Tibial artery (tissue), 4 donors: Measurements from ENCODE around the gene ELL.

Experiments used
- DNase-seq, 2 donors: peaks; one replicate each; pipeline ENCODE4 v3.0.0-alpha.2; 2019
- H3K27ac ChIP-seq, 2 donors: fragments of 200-600 bp; sonication (generic) in 1 of 2; 1 replicate in 1 of 2; 2 replicates in 1 of 2; pipeline ENCODE4 v1.5.1; 2018 to 2019; ENCODE audit warnings: mild to moderate bottlenecking in 1 of 2
- H3K27me3 ChIP-seq, 2 donors: fragments of 200-600 bp; sonication (generic) in 1 of 2; one replicate each; pipeline versions ENCODE4 v1.5.1 to v1.6.0; 2016 to 2019
- H3K36me3 ChIP-seq, 3 donors: fragments of 200-600 bp; sonication (generic) in 2 of 3; one replicate each; pipeline ENCODE4 v1.5.1; 2016 to 2019; ENCODE audit warnings: mild to moderate bottlenecking in 2 of 3
- H3K4me1 ChIP-seq, 4 donors: fragments of 200-600 bp; sonication (generic) in 2 of 4; 1 replicate in 3 of 4; 2 replicates in 1 of 4; pipeline ENCODE4 v1.5.1; 2016 to 2019
- H3K4me3 ChIP-seq, 2 donors: fragments of 200-600 bp; sonication (generic) in 1 of 2; 1 replicate in 1 of 2; 2 replicates in 1 of 2; pipeline ENCODE4 v1.5.1; 2018 to 2019; ENCODE audit warnings: mild to moderate bottlenecking in 2 of 2
- H3K9me3 ChIP-seq, 3 donors: fragments of 200-600 bp; sonication (generic) in 1 of 3; one replicate each; pipeline ENCODE4 v1.5.1; 2016 to 2019
- CTCF ChIP-seq, 2 experiments: fragments of 200-600 bp in 1 of 2; fragments of 450-650 bp in 1 of 2; IDR thresholded peaks; one replicate each; pipeline ENCODE4 v1.5.1; 2017 to 2019; ENCODE audit warnings: antibody characterized with exemption in 2 of 2, mild to moderate bottlenecking in 1 of 2, moderate library complexity in 1 of 2
- intact Hi-C: fragments of 100-400 bp; cut with DNase I; formaldehyde crosslinking; loops from one replicate; pipeline ENCODE4 v1.15.0; 2023; ENCODE audit warnings: low total_unique reads

ELL gene

GRCh38 chr19:18521692-18522123 is at the start of gene ELL:
Gene ELL, minus strand, starts transcription at chr19:18522070. Its CDS starts 15 bp downstream, at chr19:18522055.
- intact Hi-C loops = loop anchor here (5.0 kb wide), 1 partner anchor 54 kb away; no protein-coding TSS in a partner anchor
- Histone ChIP-seq H3K9me3 (no peaks in the 10 kb centered on the region), H3K27ac (peak within 1 kb of the TSS; percentile 95 to 99), H3K27me3 (no peaks in the 10 kb centered on the region), H3K4me3 (peak within 1 kb of the TSS; percentile 94 to 98), H3K36me3 (no peaks in the 10 kb centered on the region), H3K4me1 (peaks cover 0 to 20% (median 10%) of the 10 kb centered on the region in 4 donors)
- TF ChIP-seq CTCF (IDR thresholded peaks at IDR 0.05) = no peak
- DNase-seq = no peak

DNA sequence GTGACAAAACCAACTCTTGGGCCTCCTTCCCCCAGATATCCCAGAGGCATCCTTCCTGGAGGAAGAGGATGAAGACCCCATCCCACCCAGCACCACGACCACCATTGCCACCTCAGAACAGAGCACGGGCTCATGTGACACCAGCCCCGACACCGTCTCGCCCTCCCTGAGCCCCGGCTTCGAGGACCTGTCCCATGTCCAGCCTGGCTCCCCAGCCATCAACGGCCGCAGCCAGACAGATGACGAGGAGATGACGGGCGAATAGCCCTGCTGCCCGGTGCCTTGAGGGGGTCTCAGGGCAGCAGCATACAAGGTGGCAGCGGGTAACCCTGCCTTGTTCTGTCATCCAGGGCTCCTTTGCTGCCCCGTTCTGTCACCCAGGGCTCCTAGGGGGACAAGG is 46.5 kb upstream of the ELL start:
- Histone ChIP-seq H3K27me3 (no peaks in the 10 kb centered on the region), H3K4me3 (no peak overlapping the region), H3K4me1 (peaks cover 0 to 18% (median 13%) of the 10 kb centered on the region in 4 donors), H3K27ac (no peak overlapping the region), H3K9me3 (no peaks in the 10 kb centered on the region), H3K36me3 (peaks cover 50 to 67% (median 65%) of the 10 kb centered on the region in 3 donors)
- no peak for DNase-seq
- TF ChIP-seq CTCF (IDR thresholded peaks at IDR 0.05) = no peak
- intact Hi-C loops = no loop called here

DNA sequence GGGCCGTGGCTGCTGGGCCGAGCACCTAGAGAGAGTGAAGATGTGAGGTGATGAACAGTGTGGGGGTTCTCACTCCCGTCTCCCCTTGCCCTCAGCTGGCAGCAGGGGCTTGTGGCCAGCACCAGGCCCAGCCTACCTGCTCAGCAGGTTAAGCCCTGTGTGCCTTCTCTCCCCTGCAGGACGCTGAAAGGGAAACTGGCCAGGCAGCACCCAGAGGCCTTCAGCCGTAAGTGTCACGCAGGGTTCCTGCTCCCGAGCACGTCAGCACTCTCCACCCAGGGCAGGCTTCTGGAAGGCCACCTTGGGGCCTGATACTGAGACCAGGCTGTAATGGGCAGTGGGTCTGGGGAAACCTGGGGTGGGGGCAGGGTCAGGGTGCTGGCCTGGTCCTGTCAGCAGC is 45.1 kb upstream of the ELL start:
- intact Hi-C loops = no loop called here
- Histone ChIP-seq H3K9me3 (no peaks in the 10 kb centered on the region), H3K27me3 (no peaks in the 10 kb centered on the region), H3K27ac (no peak overlapping the region), H3K36me3 (peaks cover 53 to 75% (median 66%) of the 10 kb centered on the region in 3 donors), H3K4me1 (peaks cover 0 to 19% (median 13%) of the 10 kb centered on the region in 4 donors), H3K4me3 (no peak overlapping the region)
- no peak for TF ChIP-seq CTCF (IDR thresholded peaks at IDR 0.05)
- no peak for DNase-seq

DNA sequence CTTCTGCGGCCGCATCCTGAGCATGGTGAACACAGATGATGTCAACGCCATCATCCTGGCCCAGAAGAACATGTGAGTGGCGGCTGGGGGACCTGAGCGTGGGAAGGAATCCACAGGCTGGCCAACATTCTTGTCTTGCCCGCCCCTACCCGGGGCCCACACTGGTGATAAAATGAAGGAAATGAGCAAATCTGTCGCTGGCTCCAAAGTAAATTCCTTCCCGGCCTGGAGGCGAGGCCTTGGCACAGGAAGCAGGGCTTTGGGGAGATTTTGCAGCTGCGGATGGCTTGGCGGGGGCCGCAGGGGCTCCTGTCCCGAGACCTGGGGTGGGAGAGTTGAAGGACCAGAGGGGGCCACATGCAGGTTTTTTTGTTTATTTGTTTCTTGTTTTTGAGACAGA is 40.2 kb upstream of the ELL start:
- H3K4me1 ChIP-seq = peaks cover 0 to 52% (median 29%) of the 10 kb centered on the region in 4 donors
- no peaks in the 10 kb centered on the region for H3K9me3 ChIP-seq
- peaks cover 33 to 50% (median 39%) of the 10 kb centered on the region in 3 donors for H3K36me3 ChIP-seq
- peak overlapping the region in 1 of 2 donors; percentile 0 for H3K4me3 ChIP-seq
- DNase-seq = peak; percentile 69 to 85
- intact Hi-C loops = no loop called here
- H3K27me3 ChIP-seq = no peaks in the 10 kb centered on the region
- no peak for TF ChIP-seq CTCF (IDR thresholded peaks at IDR 0.05)
- H3K27ac ChIP-seq = peak overlapping the region; percentile 76 to 96

- peaks cover 0 to 52% (median 29%) of the 10 kb centered on the region in 4 donors for H3K4me1 ChIP-seq
- no peak overlapping the region for H3K4me3 ChIP-seq
- H3K9me3 ChIP-seq = no peaks in the 10 kb centered on the region
- no peaks in the 10 kb centered on the region for H3K27me3 ChIP-seq
- H3K27ac ChIP-seq = peak overlapping the region; percentile 76 to 96
- intact Hi-C loops = no loop called here
- no peak for DNase-seq
- peaks cover 11 to 26% (median 15%) of the 10 kb centered on the region in 3 donors for H3K36me3 ChIP-seq
- TF ChIP-seq CTCF (IDR thresholded peaks at IDR 0.05) = no peak
Measured at GRCh38 chr19:18559685-18560084, 37.8 kb upstream of the ELL start.
